Activated T-helper 1 cell treated with anti-CD3 and anti-CD28 coated beads, Interleukin-12 subunit alpha, Interleukin-12 subunit beta, Interleukin-2, Interleukin-4 antibody, amounts not matched to agents 30 ng/mL and 10 ng/mL and 1 ng/mL, durations not matched to agents 14 hours and 24 hours and 36 hours (primary cell): ENCODE results near the gene RPL10. TPM values are rescaled to one million over a fixed set of nuclear protein-coding genes. Genes with fewer than 3 reads are reported as not detected.
"Not testable (repeated sequence)": the region's sequence is repeated elsewhere in the genome, so short reads cannot be mapped to it uniquely, and the experiment has no call there.

Experiments
- DNase-seq: peaks from one replicate; pipeline ENCODE4 v3.0.0; 2021; ENCODE audit warnings: low spot score
- H3K27ac Mint-ChIP-seq: one replicate; pipeline ENCODE4 v1.8.0; 2021; ENCODE audit warnings: mild to moderate bottlenecking, mixed read lengths
- H3K27me3 Mint-ChIP-seq: one replicate; pipeline ENCODE4 v1.8.0; 2022; ENCODE audit warnings: mild to moderate bottlenecking, moderate library complexity, mixed read lengths; ENCODE audit not compliant: insufficient read depth
- H3K36me3 Mint-ChIP-seq: one replicate; pipeline ENCODE4 v1.8.0; 2021; ENCODE audit warnings: low read depth, mixed read lengths
- H3K4me1 Mint-ChIP-seq: one replicate; pipeline ENCODE4 v1.8.0; 2021; ENCODE audit warnings: low read depth, mixed read lengths
- H3K4me3 Mint-ChIP-seq: one replicate; pipeline ENCODE4 v1.8.0; 2021; ENCODE audit warnings: mild to moderate bottlenecking, moderate library complexity, mixed read lengths
- H3K9me3 Mint-ChIP-seq: one replicate; pipeline ENCODE4 v1.8.0; 2021; ENCODE audit warnings: mixed read lengths
- intact Hi-C: fragments of 100-400 bp; cut with micrococcal nuclease; formaldehyde crosslinking; loops from one replicate; pipeline ENCODE4 v1.15.1; 2024
- total RNA-seq: library from RNA; stranded (reverse); gene quantifications from 2 replicates; pipeline ENCODE4 v1.2.3, GENCODE V29; 2022

RPL10 gene
- total RNA-seq, 1 donor from 2014 or later = 2,261 TPM

- H3K4me3 Mint-ChIP-seq = no peak overlapping the region
- no peaks in the 10 kb centered on the region for H3K4me1 Mint-ChIP-seq
- H3K36me3 Mint-ChIP-seq = peaks cover 10% of the 10 kb centered on the region
- intact Hi-C loops = no loop called here
- no peak for DNase-seq
- H3K9me3 Mint-ChIP-seq = no peaks in the 10 kb centered on the region
- H3K27ac Mint-ChIP-seq = no peak overlapping the region
- no peaks in the 10 kb centered on the region for H3K27me3 Mint-ChIP-seq
These were observed 13.8 kb upstream of the RPL10 start for GRCh38 chrX:154384284-154384892.

- H3K4me3 Mint-ChIP-seq, H3K9me3 Mint-ChIP-seq, H3K36me3 Mint-ChIP-seq, H3K27ac Mint-ChIP-seq, H3K4me1 Mint-ChIP-seq, DNase-seq, intact Hi-C loops, H3K27me3 Mint-ChIP-seq: not testable (repeated sequence)
These were observed 10.1 kb upstream of the RPL10 start for GRCh38 chrX:154388094-154388493.

GRCh38 chrX:154388649-154389048 lies 9.5 kb upstream of the RPL10 start:
- H3K27me3 Mint-ChIP-seq, intact Hi-C loops, H3K4me1 Mint-ChIP-seq, H3K27ac Mint-ChIP-seq, H3K9me3 Mint-ChIP-seq, H3K4me3 Mint-ChIP-seq, DNase-seq, H3K36me3 Mint-ChIP-seq: not testable (repeated sequence)

- H3K9me3 Mint-ChIP-seq, H3K4me3 Mint-ChIP-seq, H3K27me3 Mint-ChIP-seq, H3K36me3 Mint-ChIP-seq, DNase-seq, H3K4me1 Mint-ChIP-seq, H3K27ac Mint-ChIP-seq: not testable (repeated sequence)
- intact Hi-C loops = loop anchor here (10.0 kb wide), 2 partner anchors 465 to 665 kb away; partner anchors contain the start of genes ABCD1, ARHGAP4 and BCAP31
These were observed 8.1 kb upstream of the RPL10 start for GRCh38 chrX:154389812-154390747.

- H3K4me1 Mint-ChIP-seq, H3K27me3 Mint-ChIP-seq: not testable (repeated sequence)
These were observed 1.8 kb upstream of the RPL10 start for GRCh38 chrX:154396363-154396762.

GRCh38 chrX:154396973-154397887 lies 947 bp upstream of the RPL10 start:
- Mint-ChIP-seq H3K4me3 (peak overlapping the region; percentile 98), H3K36me3 (peaks cover 20% of the 10 kb centered on the region), H3K9me3 (no peaks in the 10 kb centered on the region), H3K27me3 (no peaks in the 10 kb centered on the region), H3K4me1 (peaks cover 8% of the 10 kb centered on the region), H3K27ac (peak overlapping the region; percentile 99)
- peak; percentile 59 for DNase-seq
- intact Hi-C loops = loop anchor here (5.0 to 10.0 kb wide), 3 partner anchors 135 to 672 kb away; partner anchors contain the start of genes ABCD1, ARHGAP4 and BCAP31

More at GRCh38 chrX:154396363-154396762, 1.8 kb upstream of the RPL10 start:
- H3K36me3 Mint-ChIP-seq = peaks cover 20% of the 10 kb centered on the region
- peak overlapping the region; percentile 98 for H3K4me3 Mint-ChIP-seq
- intact Hi-C loops = loop anchor here (5.0 to 10.0 kb wide), 3 partner anchors 136 to 672 kb away; partner anchors contain the start of genes ABCD1, ARHGAP4 and BCAP31
- not testable (repeated sequence) for DNase-seq, H3K27ac Mint-ChIP-seq, H3K9me3 Mint-ChIP-seq

- Mint-ChIP-seq H3K9me3 (no peaks in the 10 kb centered on the region), H3K36me3 (peaks cover 20% of the 10 kb centered on the region), H3K4me1 (peaks cover 8% of the 10 kb centered on the region), H3K4me3 (peak overlapping the region; percentile 98), H3K27me3 (no peaks in the 10 kb centered on the region), H3K27ac (peak overlapping the region; percentile 99)
- peak; percentile 74 for DNase-seq
- intact Hi-C loops = loop anchor here (5.0 to 10.0 kb wide), 3 partner anchors 133 to 674 kb away; partner anchors contain the start of genes ABCD1, ARHGAP4 and BCAP31
These were observed 720 bp downstream of the RPL10 start for GRCh38 chrX:154398668-154399526.

GRCh38 chrX:154399527-154400368 lies 1.6 kb downstream of the RPL10 start:
- Mint-ChIP-seq H3K4me1 (peaks cover 8% of the 10 kb centered on the region), H3K27me3 (no peaks in the 10 kb centered on the region), H3K4me3 (peak overlapping the region; percentile 98), H3K27ac (peak overlapping the region; percentile 99), H3K36me3 (peaks cover 20% of the 10 kb centered on the region), H3K9me3 (no peaks in the 10 kb centered on the region)
- DNase-seq = no peak
- intact Hi-C loops = loop anchor here (5.0 to 10.0 kb wide), 3 partner anchors 133 to 675 kb away; partner anchors contain the start of genes ABCD1, ARHGAP4 and BCAP31

- H3K27me3 Mint-ChIP-seq, intact Hi-C loops, DNase-seq, H3K27ac Mint-ChIP-seq, H3K4me1 Mint-ChIP-seq, H3K9me3 Mint-ChIP-seq: not testable (repeated sequence)
- Mint-ChIP-seq H3K36me3 (peaks cover 20% of the 10 kb centered on the region), H3K4me3 (peak overlapping the region; percentile 98)
These were observed 2.2 kb downstream of the RPL10 start for GRCh38 chrX:154400369-154400817.

GRCh38 chrX:154401045-154401799 lies 3.0 kb downstream of the RPL10 start:
- intact Hi-C loops = no loop called here
- Mint-ChIP-seq H3K4me3 (peak overlapping the region; percentile 98), H3K27me3 (no peaks in the 10 kb centered on the region), H3K9me3 (no peaks in the 10 kb centered on the region), H3K27ac (peak overlapping the region; percentile 52), H3K36me3 (peaks cover 20% of the 10 kb centered on the region), H3K4me1 (peaks cover 8% of the 10 kb centered on the region)
- no peak for DNase-seq
